HG03095 (cell line): ENCODE measurements around the gene GORASP2.

Source experiments
- ATAC-seq: cut with Tn5 transposase; IDR thresholded peaks from one replicate; pipeline ENCODE4 v1.9.1; 2021; ENCODE audit warnings: moderate library complexity; ENCODE audit not compliant: unreplicated experiment

The GORASP2 gene

DNA sequence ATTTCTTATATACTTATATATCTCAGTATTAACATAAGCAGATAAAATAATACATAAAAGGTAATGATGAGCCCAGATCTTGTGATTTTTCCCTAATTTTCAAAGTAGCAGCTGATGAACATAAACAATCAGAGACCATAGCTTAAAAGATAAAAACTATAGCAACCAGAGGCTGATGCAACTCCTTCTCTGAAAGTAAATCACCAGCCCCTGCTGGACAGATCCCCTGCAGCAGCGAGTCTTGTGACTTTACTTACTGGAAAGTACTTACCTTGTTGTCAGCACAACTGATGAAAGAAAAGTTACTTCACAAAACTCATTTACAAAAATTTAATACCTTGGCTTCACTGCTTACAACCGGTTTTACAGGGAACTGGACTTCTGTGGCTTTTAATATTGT, 67.3 kb downstream of the GORASP2 start:
- no peak for ATAC-seq

DNA sequence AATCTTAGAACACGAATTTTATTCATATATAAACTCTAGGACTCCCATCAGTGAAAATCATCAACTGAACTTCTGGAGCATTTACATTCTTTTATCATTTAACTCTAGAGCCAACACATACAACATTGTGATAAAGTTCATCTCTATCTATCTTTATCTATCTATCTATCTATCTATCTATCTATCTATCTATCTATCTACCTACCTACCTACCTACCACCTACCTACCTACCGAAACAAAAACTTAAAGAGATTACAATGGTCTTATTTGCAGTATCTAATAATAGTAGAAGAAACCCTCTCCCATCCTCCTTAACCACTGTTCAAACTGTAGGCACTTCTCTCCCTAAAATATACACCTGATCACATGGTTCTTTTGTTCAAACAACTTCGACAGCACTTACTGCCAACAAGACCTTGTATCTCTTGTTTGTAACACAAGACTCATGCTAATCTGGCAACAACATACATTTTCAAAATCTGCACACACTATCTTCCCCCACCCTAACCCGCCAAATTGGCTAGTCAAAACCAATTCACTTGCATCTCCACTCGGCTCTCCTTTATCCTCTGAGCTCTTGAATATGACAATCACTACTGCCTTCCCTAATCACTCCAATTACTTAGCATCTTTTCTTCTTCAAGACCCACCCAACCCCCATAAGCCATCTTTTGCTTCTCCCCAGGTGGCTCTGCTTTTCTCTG, 69.0 kb downstream of the GORASP2 start:
- no peak for ATAC-seq

DNA sequence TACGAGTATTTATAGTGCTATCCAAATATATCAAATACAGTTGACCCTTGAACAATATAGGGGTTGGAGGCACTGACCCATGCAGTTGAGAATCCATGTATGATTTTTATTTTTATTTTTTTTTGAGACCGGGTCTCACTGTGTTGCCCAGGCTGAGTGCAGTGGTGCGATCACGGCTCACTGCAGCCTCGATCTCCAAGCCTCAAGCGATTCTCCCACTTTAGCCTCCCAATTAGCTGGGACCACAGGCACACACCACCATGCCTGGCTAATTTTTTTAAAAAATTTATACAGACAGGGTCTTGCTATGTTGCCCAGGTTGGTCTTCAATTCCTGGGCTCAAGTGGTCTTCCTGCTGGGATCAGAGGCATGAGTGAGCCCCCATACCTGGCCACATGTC, 70.6 kb downstream of the GORASP2 start:
- ATAC-seq = no peak

DNA sequence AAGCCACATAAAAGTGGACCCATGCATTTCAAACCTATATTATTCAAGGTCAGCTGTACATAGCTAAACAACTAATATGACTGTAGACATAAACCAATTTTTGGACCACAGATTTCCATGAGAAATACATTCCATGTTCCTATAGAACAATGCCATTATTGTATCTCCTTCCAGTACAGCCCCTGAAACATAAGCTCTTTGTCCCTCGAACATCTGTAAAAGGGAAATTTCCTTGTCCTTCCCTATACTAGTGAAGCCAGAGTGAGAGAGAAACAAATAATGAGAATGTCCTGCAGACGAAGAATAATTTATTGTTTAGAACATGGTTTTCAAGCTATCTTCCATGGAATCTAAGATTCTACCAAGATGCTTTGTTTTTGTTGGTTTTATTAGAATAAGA, 75.3 kb downstream of the GORASP2 start:
- ATAC-seq = no peak

DNA sequence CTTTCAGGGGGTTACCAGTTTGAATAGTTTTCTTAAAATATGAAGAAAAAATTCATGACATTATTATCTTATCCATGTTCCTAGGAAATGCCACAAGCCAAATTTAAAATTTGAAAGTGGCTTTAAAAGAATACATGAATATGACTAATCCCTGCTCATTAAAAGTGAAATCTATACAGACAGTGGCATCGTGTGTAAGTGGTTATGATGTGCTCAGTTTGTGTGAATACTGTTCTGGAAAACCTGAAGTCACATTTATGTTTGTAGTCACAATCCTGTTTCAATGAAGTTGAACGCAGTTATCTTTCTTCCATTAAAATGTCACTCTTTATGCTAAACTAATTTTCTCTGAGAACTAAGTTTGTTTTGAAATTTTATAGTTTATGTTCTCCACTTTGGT, 75.8 kb downstream of the GORASP2 start:
- no peak for ATAC-seq

DNA sequence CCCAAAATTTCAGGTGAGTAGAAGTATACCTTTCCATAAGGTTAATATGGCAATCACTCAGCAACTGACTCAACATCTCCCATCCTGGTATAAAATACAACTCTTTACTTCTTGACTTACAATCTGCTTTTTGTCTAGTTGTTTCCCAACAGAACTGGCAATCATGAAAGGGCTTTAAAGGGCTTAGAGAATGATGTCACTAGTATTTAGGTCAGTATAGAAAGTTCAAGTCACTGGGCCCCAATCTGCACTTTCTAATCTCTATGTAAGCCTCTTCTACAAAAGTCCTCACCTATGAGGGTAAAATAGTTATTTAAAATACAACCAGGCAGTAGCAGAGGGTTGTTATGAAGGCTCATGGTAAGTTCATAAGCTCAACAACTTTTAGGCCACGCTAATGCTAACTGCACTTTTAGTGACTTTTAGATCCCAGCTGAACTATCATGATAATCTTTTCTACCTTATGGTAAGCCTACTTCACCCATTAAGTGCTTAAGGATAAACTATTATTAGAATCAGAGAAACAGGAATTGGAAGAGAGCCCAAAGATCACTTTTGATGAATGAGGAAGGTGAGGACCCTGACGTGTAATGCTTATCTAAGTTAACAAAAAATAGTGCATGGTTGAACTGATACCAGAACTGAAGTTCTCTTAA, 79.6 kb downstream of the GORASP2 start:
- ATAC-seq = no peak

DNA sequence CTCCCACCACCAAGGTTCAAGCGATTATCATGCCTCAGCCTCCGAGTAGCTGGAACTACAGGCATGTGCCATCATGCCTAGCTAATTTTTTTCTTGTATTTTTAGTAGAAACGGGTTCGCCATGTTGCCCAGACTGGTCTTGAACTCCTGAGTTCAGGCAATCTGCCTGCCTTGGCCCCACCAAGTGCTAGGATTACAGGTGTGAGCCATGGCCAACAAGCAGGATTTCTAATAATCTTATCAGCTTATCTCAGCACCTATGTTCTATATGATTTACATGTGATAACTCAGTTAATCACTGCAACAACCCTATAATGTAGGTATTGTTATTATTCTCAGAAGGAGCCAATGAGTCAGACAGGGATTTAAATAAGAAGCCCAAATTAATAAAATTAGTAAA, 80.3 kb downstream of the GORASP2 start:
- ATAC-seq = no peak

DNA sequence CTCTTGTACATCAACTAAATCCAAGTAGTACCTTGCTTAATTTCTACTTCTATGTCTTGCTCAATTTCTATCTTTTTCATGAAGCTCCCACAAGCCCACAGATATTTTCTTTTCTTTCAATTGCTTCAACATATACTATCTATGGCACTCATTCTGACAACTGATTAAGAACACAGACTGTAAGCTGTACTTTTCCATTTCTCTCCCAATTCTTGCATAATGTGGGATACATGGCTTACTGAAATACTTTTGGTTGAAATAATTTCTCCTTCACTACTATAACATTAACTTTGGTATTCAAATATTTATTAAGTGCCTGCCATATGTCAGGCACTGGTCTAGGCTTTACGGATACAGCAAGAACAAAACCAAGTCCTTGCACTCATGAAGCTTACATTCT, 84.8 kb downstream of the GORASP2 start:
- no peak for ATAC-seq

DNA sequence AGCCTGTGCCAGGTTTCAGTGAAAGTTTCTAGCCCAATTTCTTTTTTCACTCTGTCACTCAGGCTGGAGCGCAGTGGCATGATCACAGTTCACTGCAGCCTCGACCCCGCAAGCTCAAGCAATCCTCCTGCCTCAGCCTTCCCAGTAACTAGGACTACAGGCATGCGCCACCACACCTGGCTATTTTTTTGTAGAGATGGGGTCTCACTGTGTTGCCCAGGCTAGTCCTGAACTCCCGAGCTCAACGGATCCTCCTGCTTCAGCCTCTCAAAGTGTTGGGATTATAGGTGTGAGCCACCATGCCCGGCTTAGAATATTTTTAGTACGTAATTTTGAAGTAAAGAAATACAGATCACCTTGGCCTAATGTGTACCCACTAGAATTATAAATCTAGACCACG, 87.1 kb downstream of the GORASP2 start:
- ATAC-seq = no peak
